SK-N-SH (cell line): ENCODE measurements around the gene MIGA1. TPM values are rescaled to one million over a fixed set of nuclear protein-coding genes. Genes with fewer than 3 reads are reported as not detected.

Source experiments
- CTCF ChIA-PET: fragments of 300-600, 350-600 bp; formaldehyde crosslinking; extraction: SDS; loops from one replicate; lab custom pipeline; 2021; lab: Yijun Ruan, JAX
- POLR2A ChIA-PET: fragments of 350-600 bp; sonication (Branson Sonifier 250); formaldehyde crosslinking; extraction: SDS; loops from one replicate; lab custom pipeline; 2020; ENCODE audit warnings: antibody characterized with exemption, inconsistent platforms; lab: Yijun Ruan, JAX
- DNase-seq: peaks from one replicate; pipeline ENCODE4 v3.0.0; 2012
- H2AFZ ChIP-seq: fragments of 200-600 bp; sonication (generic); 2 replicates; pipeline ENCODE4 v1.8.1; 2016; ENCODE audit warnings: antibody characterized with exemption, mild to moderate bottlenecking, low read depth
- H3F3A ChIP-seq: fragments of 200-600 bp; sonication (generic); replicated peaks from 2 replicates; pipeline ENCODE3; 2016; ENCODE audit warnings: antibody characterized with exemption, mild to moderate bottlenecking; ENCODE audit not compliant: insufficient read depth
- H3K27ac ChIP-seq, 2 experiments: fragments of 200-500 bp in 1 of 2; fragments of 200-600 bp in 1 of 2; sonication (Bioruptor generic) in 1 of 2; sonication (generic), shearing (Covaris generic) in 1 of 2; 2 replicates each; pipeline versions ENCODE4 v1.5.1 to v1.6.1; 2014 to 2016; ENCODE audit warnings: low read depth in 2 of 2, inconsistent platforms in 1 of 2, low read length in 1 of 2, mild to moderate bottlenecking in 1 of 2, mixed read lengths in 1 of 2
- H3K27me3 ChIP-seq: fragments of 200-600 bp; sonication (generic), shearing (Covaris generic); 2 replicates; pipeline ENCODE4 v1.6.1; 2016; ENCODE audit warnings: mixed run types; ENCODE audit not compliant: insufficient read depth
- H3K36me3 ChIP-seq, 2 experiments: fragments of 200-500 bp in 1 of 2; fragments of 200-600 bp in 1 of 2; sonication (Bioruptor generic) in 1 of 2; sonication (generic) in 1 of 2; replicated peaks in 1 of 2; 2 replicates each; pipeline versions ENCODE3 to v1.5.1; 2014 to 2016; ENCODE audit warnings: low read length in 1 of 2, mild to moderate bottlenecking in 1 of 2; ENCODE audit not compliant: insufficient read depth in 2 of 2, control insufficient read depth in 1 of 2
- H3K4me1 ChIP-seq, 2 experiments: fragments of 200-500 bp in 1 of 2; fragments of 200-600 bp in 1 of 2; sonication (Bioruptor generic) in 1 of 2; sonication (generic), shearing (Covaris generic) in 1 of 2; 2 replicates each; pipeline versions ENCODE4 v1.5.1 to v1.6.1; 2014 to 2016; ENCODE audit warnings: low read depth in 1 of 2, low read length in 1 of 2, mixed run types in 1 of 2; ENCODE audit not compliant: insufficient read depth in 2 of 2, control insufficient read depth in 1 of 2
- H3K4me2 ChIP-seq: fragments of 200-600 bp; sonication (generic), shearing (Covaris generic); 2 replicates; pipeline ENCODE4 v1.6.1; 2017; ENCODE audit warnings: mixed run types
- H3K4me3 ChIP-seq, 2 experiments: fragments of 200-500 bp in 1 of 2; fragments of 200-600 bp in 1 of 2; sonication (Bioruptor generic) in 1 of 2; sonication (generic), shearing (Covaris generic) in 1 of 2; 2 replicates each; pipeline versions ENCODE4 v1.5.1 to v1.8.1; 2014 to 2016; ENCODE audit warnings: low read depth in 2 of 2, inconsistent platforms in 1 of 2, low read length in 1 of 2, mild to moderate bottlenecking in 1 of 2, mixed read lengths in 1 of 2, moderate library complexity in 1 of 2
- H3K79me2 ChIP-seq: fragments of 200-600 bp; sonication (generic); 2 replicates; pipeline ENCODE4 v1.8.1; 2017; ENCODE audit warnings: mild to moderate bottlenecking; ENCODE audit not compliant: insufficient read depth
- H3K9ac ChIP-seq: fragments of 200-600 bp; sonication (generic); 2 replicates; pipeline ENCODE4 v1.6.1; 2017; ENCODE audit warnings: mixed run types
- H3K9me2 ChIP-seq: fragments of 200-600 bp; sonication (generic); 2 replicates; pipeline ENCODE4 v1.6.1; 2017; ENCODE audit warnings: mixed run types
- H3K9me3 ChIP-seq: fragments of 200-600 bp; sonication (generic); 2 replicates; pipeline ENCODE4 v1.6.1; 2017; ENCODE audit warnings: mixed run types, mild to moderate bottlenecking, moderate library complexity
- H4K20me1 ChIP-seq: fragments of 200-600 bp; sonication (generic); 2 replicates; pipeline ENCODE4 v1.6.1; 2017; ENCODE audit warnings: mild to moderate bottlenecking, mixed run types; ENCODE audit not compliant: insufficient read depth
- FOXM1 ChIP-seq: IDR thresholded peaks from 2 replicates; pipeline ENCODE4 v1.4.0; 2012; ENCODE audit warnings: low read depth, mild to moderate bottlenecking
- GABPA ChIP-seq: IDR thresholded peaks from 2 replicates; pipeline ENCODE4 v1.4.0; 2012; ENCODE audit warnings: low read depth, mild to moderate bottlenecking
- MXI1 ChIP-seq: IDR thresholded peaks from 2 replicates; pipeline ENCODE4 v1.6.1; 2012; ENCODE audit warnings: mild to moderate bottlenecking, low read depth, low read length, improper control_type of control experiment
- NFIC ChIP-seq: IDR thresholded peaks from 2 replicates; pipeline ENCODE4 v1.4.0; 2012; ENCODE audit warnings: borderline replicate concordance
- RAD21 ChIP-seq: IDR thresholded peaks from 2 replicates; pipeline ENCODE4 v1.6.1; 2012; ENCODE audit warnings: mild to moderate bottlenecking, low read length
- RCOR1 ChIP-seq: fragments of 150-350 bp; IDR thresholded peaks from 2 replicates; pipeline ENCODE4 v1.6.1; 2017; ENCODE audit warnings: antibody characterized with exemption, low read length
- RFX5 ChIP-seq: IDR thresholded peaks from 2 replicates; pipeline ENCODE4 v1.6.1; 2012; ENCODE audit warnings: mild to moderate bottlenecking, improper control_type of control experiment, low read length
- SIN3A ChIP-seq: IDR thresholded peaks from 2 replicates; pipeline ENCODE4 v1.6.1; 2012; ENCODE audit warnings: low read depth, mild to moderate bottlenecking, low read length, moderate library complexity, borderline replicate concordance
- TAF1 ChIP-seq: IDR thresholded peaks from 2 replicates; pipeline ENCODE4 v1.6.1; 2012; ENCODE audit warnings: low read depth, mild to moderate bottlenecking, low read length, moderate library complexity, borderline replicate concordance
- TEAD4 ChIP-seq: IDR thresholded peaks from 2 replicates; pipeline ENCODE4 v1.4.0; 2012; ENCODE audit warnings: mild to moderate bottlenecking, borderline replicate concordance; ENCODE audit not compliant: insufficient read depth
- YY1 ChIP-seq: IDR thresholded peaks from 2 replicates; pipeline ENCODE4 v1.4.0; 2012; ENCODE audit warnings: low read depth, mild to moderate bottlenecking
- WGBS: methylation state at CpG from one replicate; pipeline ENCODE4 v1.1.6; 2017; ENCODE audit warnings: low lambda C conversion rate; 5-methylcytosine and 5-hydroxymethylcytosine counted together
- polyA plus RNA-seq, 3 experiments: library from polyadenylated mRNA; depleted of rRNA; stranded (reverse); fragments of >200 nt; gene quantifications; 2 replicates each; pipeline ENCODE4 v1.2.3, GENCODE V29; 2012
- TF ChIP-seq, protein P1 (sequence below): IDR thresholded peaks from 2 replicates; pipeline ENCODE4 v1.4.0; 2012; ENCODE audit warnings: low read depth, borderline replicate concordance
- TF ChIP-seq, protein P2 (sequence below): fragments of 200-600 bp; sonication (generic); IDR thresholded peaks from 2 replicates; pipeline ENCODE4 v1.6.1; 2017; ENCODE audit warnings: antibody characterized with exemption, mild to moderate bottlenecking, moderate library complexity
- TF ChIP-seq, protein P3 (sequence below): IDR thresholded peaks from 2 replicates; pipeline ENCODE4; 2012
- TF ChIP-seq, protein P4 (sequence below): IDR thresholded peaks from 2 replicates; pipeline ENCODE4 v1.6.1; 2012; ENCODE audit warnings: mild to moderate bottlenecking, low read depth, low read length, moderate library complexity
- TF ChIP-seq, protein P5 (sequence below): IDR thresholded peaks from 2 replicates; pipeline ENCODE4 v1.4.0; 2012; ENCODE audit warnings: low read depth, borderline replicate concordance
- TF ChIP-seq, protein P6 (sequence below): fragments of 150-350 bp; IDR thresholded peaks from 2 replicates; pipeline ENCODE4 v1.6.1; 2016; ENCODE audit warnings: mild to moderate bottlenecking, low read depth, low read length

Gene MIGA1
- polyA plus RNA-seq, 1 of the 3 experiments (the other 2 are of a cell fraction): 2.5 TPM

DNA sequence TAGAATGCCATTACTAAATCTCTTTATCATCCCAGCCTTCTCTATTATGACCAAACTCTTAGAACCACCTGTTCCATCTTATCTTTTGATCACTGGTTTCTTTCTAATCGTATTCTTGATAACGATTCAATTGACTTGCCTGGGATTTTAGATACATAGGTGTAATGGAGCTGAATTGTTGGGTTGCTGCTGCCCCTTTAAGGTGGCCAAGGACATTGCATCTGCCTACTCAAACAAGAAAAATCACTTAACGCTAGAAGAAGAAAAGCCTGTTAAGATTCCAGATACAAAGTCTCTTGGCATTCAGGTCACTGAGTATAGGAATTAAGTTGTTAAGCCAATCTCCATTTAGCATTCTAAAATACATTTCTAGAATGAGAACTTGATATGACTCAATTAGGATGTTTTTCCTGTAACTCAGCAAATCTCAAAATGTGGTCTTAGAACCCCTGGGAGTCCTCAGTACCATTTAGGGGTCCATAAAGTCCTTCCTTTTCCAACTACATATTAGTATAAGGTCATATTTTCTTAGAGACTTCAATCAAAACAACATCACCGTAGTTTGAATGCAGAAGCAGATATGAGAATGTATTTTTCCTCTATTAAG lies 121.3 kb downstream of the MIGA1 start (continued):
- TF ChIP-seq TAF1 (no peak), MXI1 (no peak), GABPA (no peak)
- TF ChIP-seq, protein P1, sequence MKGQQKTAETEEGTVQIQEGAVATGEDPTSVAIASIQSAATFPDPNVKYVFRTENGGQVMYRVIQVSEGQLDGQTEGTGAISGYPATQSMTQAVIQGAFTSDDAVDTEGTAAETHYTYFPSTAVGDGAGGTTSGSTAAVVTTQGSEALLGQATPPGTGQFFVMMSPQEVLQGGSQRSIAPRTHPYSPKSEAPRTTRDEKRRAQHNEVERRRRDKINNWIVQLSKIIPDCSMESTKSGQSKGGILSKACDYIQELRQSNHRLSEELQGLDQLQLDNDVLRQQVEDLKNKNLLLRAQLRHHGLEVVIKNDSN: no peak
- TF ChIP-seq, protein P2, sequence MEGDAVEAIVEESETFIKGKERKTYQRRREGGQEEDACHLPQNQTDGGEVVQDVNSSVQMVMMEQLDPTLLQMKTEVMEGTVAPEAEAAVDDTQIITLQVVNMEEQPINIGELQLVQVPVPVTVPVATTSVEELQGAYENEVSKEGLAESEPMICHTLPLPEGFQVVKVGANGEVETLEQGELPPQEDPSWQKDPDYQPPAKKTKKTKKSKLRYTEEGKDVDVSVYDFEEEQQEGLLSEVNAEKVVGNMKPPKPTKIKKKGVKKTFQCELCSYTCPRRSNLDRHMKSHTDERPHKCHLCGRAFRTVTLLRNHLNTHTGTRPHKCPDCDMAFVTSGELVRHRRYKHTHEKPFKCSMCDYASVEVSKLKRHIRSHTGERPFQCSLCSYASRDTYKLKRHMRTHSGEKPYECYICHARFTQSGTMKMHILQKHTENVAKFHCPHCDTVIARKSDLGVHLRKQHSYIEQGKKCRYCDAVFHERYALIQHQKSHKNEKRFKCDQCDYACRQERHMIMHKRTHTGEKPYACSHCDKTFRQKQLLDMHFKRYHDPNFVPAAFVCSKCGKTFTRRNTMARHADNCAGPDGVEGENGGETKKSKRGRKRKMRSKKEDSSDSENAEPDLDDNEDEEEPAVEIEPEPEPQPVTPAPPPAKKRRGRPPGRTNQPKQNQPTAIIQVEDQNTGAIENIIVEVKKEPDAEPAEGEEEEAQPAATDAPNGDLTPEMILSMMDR: peak; percentile 85

DNA sequence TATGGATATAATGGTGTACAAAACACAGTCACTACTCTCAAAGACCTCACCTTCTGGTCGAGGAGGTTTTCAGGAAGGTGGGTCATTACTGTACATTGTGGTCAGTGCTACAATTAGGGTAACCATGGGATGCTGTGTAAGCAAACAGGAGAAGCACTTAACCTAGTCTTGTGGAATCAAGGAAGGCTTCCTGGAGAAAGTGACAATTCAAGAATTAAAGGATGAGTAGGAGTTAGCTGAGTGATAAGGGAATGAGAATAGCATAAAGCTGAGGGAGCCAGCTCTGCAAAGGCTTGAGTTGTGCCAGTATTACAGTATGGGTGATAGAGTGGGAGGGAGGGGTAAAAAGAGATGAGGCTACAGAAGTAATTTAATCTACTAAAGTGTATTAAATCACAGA lies 126.2 kb downstream of the MIGA1 start:
- Histone ChIP-seq H3K4me1 (no peaks in the 10 kb centered on the region), H3K9me3 (no peaks in the 10 kb centered on the region), H3K27ac (no peak overlapping the region), H3K4me3 (no peak overlapping the region), H3K4me2 (no peak overlapping the region), H3F3A (peaks cover 12% of the 10 kb centered on the region), H2AFZ (no peak overlapping the region), H4K20me1 (no peaks in the 10 kb centered on the region), H3K36me3 (peaks cover 0 to 13% of the 10 kb centered on the region in 2 experiments), H3K9ac (no peak overlapping the region), H3K79me2 (peaks cover 58% of the 10 kb centered on the region; the same call in 1 of the 2 replicates), H3K27me3 (no peaks in the 10 kb centered on the region), H3K9me2 (no peaks in the 10 kb centered on the region)
- ChIA-PET CTCF (no interaction called here), POLR2A (no interaction called here)
- TF ChIP-seq NFIC (no peak), YY1 (no peak), RAD21 (no peak), FOXM1 (no peak), SIN3A (no peak), TEAD4 (no peak), TAF1 (no peak), RFX5 (no peak), RCOR1 (no peak)
- TF ChIP-seq, protein P3, sequence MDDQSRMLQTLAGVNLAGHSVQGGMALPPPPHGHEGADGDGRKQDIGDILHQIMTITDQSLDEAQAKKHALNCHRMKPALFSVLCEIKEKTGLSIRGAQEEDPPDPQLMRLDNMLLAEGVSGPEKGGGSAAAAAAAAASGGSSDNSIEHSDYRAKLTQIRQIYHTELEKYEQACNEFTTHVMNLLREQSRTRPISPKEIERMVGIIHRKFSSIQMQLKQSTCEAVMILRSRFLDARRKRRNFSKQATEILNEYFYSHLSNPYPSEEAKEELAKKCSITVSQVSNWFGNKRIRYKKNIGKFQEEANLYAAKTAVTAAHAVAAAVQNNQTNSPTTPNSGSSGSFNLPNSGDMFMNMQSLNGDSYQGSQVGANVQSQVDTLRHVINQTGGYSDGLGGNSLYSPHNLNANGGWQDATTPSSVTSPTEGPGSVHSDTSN: no peak
- TF ChIP-seq, protein P4, sequence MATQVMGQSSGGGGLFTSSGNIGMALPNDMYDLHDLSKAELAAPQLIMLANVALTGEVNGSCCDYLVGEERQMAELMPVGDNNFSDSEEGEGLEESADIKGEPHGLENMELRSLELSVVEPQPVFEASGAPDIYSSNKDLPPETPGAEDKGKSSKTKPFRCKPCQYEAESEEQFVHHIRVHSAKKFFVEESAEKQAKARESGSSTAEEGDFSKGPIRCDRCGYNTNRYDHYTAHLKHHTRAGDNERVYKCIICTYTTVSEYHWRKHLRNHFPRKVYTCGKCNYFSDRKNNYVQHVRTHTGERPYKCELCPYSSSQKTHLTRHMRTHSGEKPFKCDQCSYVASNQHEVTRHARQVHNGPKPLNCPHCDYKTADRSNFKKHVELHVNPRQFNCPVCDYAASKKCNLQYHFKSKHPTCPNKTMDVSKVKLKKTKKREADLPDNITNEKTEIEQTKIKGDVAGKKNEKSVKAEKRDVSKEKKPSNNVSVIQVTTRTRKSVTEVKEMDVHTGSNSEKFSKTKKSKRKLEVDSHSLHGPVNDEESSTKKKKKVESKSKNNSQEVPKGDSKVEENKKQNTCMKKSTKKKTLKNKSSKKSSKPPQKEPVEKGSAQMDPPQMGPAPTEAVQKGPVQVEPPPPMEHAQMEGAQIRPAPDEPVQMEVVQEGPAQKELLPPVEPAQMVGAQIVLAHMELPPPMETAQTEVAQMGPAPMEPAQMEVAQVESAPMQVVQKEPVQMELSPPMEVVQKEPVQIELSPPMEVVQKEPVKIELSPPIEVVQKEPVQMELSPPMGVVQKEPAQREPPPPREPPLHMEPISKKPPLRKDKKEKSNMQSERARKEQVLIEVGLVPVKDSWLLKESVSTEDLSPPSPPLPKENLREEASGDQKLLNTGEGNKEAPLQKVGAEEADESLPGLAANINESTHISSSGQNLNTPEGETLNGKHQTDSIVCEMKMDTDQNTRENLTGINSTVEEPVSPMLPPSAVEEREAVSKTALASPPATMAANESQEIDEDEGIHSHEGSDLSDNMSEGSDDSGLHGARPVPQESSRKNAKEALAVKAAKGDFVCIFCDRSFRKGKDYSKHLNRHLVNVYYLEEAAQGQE: no peak
- TF ChIP-seq, protein P5, sequence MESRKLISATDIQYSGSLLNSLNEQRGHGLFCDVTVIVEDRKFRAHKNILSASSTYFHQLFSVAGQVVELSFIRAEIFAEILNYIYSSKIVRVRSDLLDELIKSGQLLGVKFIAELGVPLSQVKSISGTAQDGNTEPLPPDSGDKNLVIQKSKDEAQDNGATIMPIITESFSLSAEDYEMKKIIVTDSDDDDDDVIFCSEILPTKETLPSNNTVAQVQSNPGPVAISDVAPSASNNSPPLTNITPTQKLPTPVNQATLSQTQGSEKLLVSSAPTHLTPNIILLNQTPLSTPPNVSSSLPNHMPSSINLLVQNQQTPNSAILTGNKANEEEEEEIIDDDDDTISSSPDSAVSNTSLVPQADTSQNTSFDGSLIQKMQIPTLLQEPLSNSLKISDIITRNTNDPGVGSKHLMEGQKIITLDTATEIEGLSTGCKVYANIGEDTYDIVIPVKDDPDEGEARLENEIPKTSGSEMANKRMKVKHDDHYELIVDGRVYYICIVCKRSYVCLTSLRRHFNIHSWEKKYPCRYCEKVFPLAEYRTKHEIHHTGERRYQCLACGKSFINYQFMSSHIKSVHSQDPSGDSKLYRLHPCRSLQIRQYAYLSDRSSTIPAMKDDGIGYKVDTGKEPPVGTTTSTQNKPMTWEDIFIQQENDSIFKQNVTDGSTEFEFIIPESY: no peak
- TF ChIP-seq, protein P6, sequence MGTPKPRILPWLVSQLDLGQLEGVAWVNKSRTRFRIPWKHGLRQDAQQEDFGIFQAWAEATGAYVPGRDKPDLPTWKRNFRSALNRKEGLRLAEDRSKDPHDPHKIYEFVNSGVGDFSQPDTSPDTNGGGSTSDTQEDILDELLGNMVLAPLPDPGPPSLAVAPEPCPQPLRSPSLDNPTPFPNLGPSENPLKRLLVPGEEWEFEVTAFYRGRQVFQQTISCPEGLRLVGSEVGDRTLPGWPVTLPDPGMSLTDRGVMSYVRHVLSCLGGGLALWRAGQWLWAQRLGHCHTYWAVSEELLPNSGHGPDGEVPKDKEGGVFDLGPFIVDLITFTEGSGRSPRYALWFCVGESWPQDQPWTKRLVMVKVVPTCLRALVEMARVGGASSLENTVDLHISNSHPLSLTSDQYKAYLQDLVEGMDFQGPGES: no peak
- DNase-seq: no peak
- WGBS: 13% methylated on average over 1 of the region's 1 CpG
